Ovary (tissue), 9 donors: ENCODE measurements around the gene QRICH2. TPM values are rescaled to one million over a fixed set of nuclear protein-coding genes. Genes with fewer than 3 reads are reported as not detected.

Experiments
- DNase-seq, 5 donors: peaks; one replicate each; pipeline ENCODE4 v3.0.0-alpha.2; 2019 to 2020
- H3K27ac ChIP-seq, 2 donors: fragments of 200-600 bp; one replicate each; pipeline versions ENCODE4 v1.5.1 to v1.8.0; 2019 to 2022
- H3K27me3 ChIP-seq: fragments of 200-600 bp; one replicate; pipeline ENCODE4 v1.8.0; 2022
- H3K36me3 ChIP-seq: fragments of 200-600 bp; sonication (generic); one replicate; pipeline ENCODE4 v1.5.1; 2019
- H3K4me1 ChIP-seq: one replicate; pipeline ENCODE4 v1.8.1; 2013; ENCODE audit warnings: mild to moderate bottlenecking, moderate library complexity; ENCODE audit not compliant: insufficient read depth
- H3K4me3 ChIP-seq: fragments of 200-600 bp; sonication (generic); one replicate; pipeline ENCODE4 v1.5.1; 2017
- H3K9me3 ChIP-seq, 2 donors: fragments of 200-600 bp in 1 of 2; sonication (generic) in 1 of 2; one replicate each; pipeline versions ENCODE4 v1.5.1 to v1.8.1; 2013 to 2019; ENCODE audit warnings: mild to moderate bottlenecking in 1 of 2, moderate library complexity in 1 of 2
- EP300 ChIP-seq: sonication (generic); formaldehyde crosslinking; IDR thresholded peaks from one replicate; pipeline ENCODE4 v1.6.1; 2017; ENCODE audit warnings: antibody characterized with exemption
- POLR2A ChIP-seq: fragments of 450-650 bp; IDR thresholded peaks from one replicate; pipeline ENCODE4 v1.6.1; 2017; ENCODE audit warnings: antibody characterized with exemption, mild to moderate bottlenecking, moderate library complexity
- WGBS, 3 donors: extraction: QIAGEN DNeasy Blood & Tissue Kit in 1 of 3; methylation state at CpG; one replicate each; pipeline versions ENCODE4 v1.1.5 to v1.1.7; 2013 to 2017; 5-methylcytosine and 5-hydroxymethylcytosine counted together
- intact Hi-C, 4 donors: fragments of 100-400 bp; cut with DNase I; formaldehyde crosslinking; loops; one replicate each; pipeline versions ENCODE4 v1.11.0 to v1.15.1; 2022 to 2023
- polyA plus RNA-seq, 2 donors: library from polyadenylated mRNA; stranded (reverse); fragments of 200-250 nt in 1 of 2; fragments of 350-450 nt in 1 of 2; fragmentation: Illumina TruSeq in 1 of 2; extraction: RNeasy Lipid Tissue Mini Kit (QIAGEN cat#74804) in 1 of 2; gene quantifications; one replicate each; pipeline ENCODE4 v1.2.3, GENCODE V29; 2013 to 2014
- total RNA-seq, 7 donors: library from RNA; depleted of rRNA in 2 of 7; stranded (reverse); fragments of >200 nt in 2 of 7; fragmentation: NEBNext Ultra II Directional in 3 of 7; extraction: Animal tissue kit (Norgen Biotek cat#: 25700) in 3 of 7; gene quantifications; one replicate each; pipeline versions ENCODE4 v1.1.0 to v1.2.4, GENCODE V29; 2016 to 2023
- TF ChIP-seq, protein P1 (sequence below), 3 donors: fragments of 450-650 bp in 2 of 3; fragments of 200-600 bp in 1 of 3; IDR thresholded peaks; one replicate each; pipeline versions ENCODE4 v1.5.1 to v1.8.0; 2016 to 2022; ENCODE audit warnings: antibody characterized with exemption in 3 of 3, mild to moderate bottlenecking in 1 of 3
- donor health status: DM: no; HTN: no; CAD: no; lungs with moderate emphysema.
- donor health status: DM: no; HTN: no; CAD: no.
- donor health status: Bipolar disorder and iron deficiency.
- donor health status: DM: yes; HTN: yes; CAD: no.
- donor health status: DM: no; HTN: no; CAD: no.
- donor health status: DM: yes; HTN: yes; CAD: no.

Gene QRICH2
- total and polyA plus RNA-seq, 9 donors: 0.42 to 3.8 (median 1.5) TPM

DNA sequence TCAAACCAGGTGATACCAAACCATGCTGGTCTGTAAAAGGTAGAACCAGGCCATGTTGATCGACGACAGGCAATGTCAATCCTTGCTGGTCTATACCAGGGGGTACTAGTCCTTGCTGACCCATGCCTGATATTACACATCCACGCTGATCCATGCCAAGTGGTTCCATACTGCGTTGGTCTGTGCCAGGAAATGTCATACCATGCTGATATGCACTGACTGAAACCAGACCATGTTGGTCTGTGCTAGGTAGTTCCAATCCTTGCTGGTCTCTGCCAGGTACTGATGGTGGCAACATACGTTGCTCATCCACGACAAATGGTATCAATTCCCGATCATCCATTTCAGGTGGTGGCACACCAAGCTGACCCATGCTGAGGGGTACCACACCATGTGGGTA is 15.0 kb downstream of the QRICH2 start:
- H3K36me3 ChIP-seq: no peaks in the 10 kb centered on the region
- TF ChIP-seq, protein P1, sequence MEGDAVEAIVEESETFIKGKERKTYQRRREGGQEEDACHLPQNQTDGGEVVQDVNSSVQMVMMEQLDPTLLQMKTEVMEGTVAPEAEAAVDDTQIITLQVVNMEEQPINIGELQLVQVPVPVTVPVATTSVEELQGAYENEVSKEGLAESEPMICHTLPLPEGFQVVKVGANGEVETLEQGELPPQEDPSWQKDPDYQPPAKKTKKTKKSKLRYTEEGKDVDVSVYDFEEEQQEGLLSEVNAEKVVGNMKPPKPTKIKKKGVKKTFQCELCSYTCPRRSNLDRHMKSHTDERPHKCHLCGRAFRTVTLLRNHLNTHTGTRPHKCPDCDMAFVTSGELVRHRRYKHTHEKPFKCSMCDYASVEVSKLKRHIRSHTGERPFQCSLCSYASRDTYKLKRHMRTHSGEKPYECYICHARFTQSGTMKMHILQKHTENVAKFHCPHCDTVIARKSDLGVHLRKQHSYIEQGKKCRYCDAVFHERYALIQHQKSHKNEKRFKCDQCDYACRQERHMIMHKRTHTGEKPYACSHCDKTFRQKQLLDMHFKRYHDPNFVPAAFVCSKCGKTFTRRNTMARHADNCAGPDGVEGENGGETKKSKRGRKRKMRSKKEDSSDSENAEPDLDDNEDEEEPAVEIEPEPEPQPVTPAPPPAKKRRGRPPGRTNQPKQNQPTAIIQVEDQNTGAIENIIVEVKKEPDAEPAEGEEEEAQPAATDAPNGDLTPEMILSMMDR (IDR thresholded peaks at IDR 0.05): no peak
- no peak for TF ChIP-seq POLR2A
- TF ChIP-seq EP300: no peak
- H3K9me3 ChIP-seq: no peaks in the 10 kb centered on the region
- 80 to 94% (median 80%) methylated on average over 7 of the region's 7 CpGs for WGBS, 3 donors
- no peak for DNase-seq
- H3K4me3 ChIP-seq: no peak overlapping the region
- H3K27me3 ChIP-seq: no peaks in the 10 kb centered on the region
- intact Hi-C loops: no loop called here
- no peak overlapping the region for H3K27ac ChIP-seq
- no peaks in the 10 kb centered on the region for H3K4me1 ChIP-seq

DNA sequence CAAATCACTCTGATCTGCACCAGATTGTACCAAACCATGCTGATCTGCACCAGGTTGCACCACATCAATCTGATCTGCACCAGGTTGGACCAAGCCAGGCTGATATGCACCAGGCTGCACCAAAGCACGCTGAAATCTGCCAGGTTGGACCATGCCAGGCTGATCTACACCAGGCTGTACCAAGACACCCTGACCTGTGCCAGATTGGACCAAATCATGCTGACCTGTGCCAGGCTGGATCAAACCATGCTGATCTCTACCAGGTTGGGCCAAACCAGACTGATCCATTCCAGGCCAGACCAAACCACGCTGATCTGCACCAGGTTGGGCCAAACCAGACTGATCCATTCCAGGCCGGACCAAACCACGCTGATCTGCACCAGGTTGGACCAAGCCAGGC is 15.5 kb downstream of the QRICH2 start:
- H3K27me3 ChIP-seq: no peaks in the 10 kb centered on the region
- H3K9me3 ChIP-seq: no peaks in the 10 kb centered on the region
- no peaks in the 10 kb centered on the region for H3K4me1 ChIP-seq
- DNase-seq: no peak
- intact Hi-C loops: no loop called here
- TF ChIP-seq EP300 (no peak), POLR2A (no peak)
- TF ChIP-seq, protein P1 (IDR thresholded peaks at IDR 0.05): no peak
- H3K27ac ChIP-seq: no peak overlapping the region
- no peaks in the 10 kb centered on the region for H3K36me3 ChIP-seq
- WGBS, 3 donors: 95 to 98% (median 97%) methylated on average over 4 of the region's 4 CpGs
- H3K4me3 ChIP-seq: no peak overlapping the region

DNA sequence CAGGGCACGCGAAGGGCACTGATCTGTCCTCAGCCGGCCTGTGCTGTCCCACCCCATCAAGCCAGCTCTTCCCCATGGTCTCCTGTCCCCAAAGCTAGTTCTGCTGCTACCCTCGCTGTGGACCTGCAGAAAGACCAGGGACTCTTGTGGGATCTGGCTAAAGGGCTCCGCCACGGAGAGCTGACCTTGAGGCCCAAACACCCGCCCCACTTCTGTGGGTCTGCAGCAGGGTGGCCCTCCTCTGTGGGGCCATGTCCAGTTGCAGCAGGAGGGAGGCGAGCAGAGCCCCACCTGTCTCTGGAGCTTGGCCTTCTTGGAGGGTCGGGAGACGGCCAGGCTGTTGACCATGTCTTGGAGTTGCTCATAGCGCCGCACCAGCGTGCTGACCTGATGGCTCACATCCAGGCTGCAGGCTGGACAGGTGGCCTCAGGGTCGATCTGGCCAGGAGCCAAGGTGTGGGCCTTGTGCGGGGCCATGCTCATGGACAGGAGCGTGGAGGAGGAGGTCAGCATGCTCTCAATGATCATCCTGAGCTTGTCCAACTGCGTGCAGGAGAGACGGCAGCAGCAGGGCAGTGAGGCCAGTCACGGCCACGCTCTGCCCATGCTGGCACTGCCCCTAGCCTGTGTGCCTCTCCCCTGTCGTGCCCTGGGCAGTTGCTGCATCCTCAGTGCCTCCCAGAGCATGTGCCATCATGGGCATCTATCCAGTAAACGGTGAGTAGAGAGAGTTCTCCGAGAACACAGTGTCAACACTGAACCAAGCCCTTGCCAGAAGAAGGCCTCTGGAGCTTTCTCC is 26.3 kb downstream of the QRICH2 start:
- DNase-seq: peak in 1 of 5 donors; percentile 49
- no peaks in the 10 kb centered on the region for H3K36me3 ChIP-seq
- 62 to 79% (median 68%) methylated on average over 22 to 23 of the region's 23 CpGs for WGBS, 3 donors
- no peak overlapping the region for H3K27ac ChIP-seq
- TF ChIP-seq EP300: no peak
- TF ChIP-seq, protein P1 (IDR thresholded peaks at IDR 0.05): no peak
- H3K4me3 ChIP-seq: no peak overlapping the region
- intact Hi-C loops: loop anchor here in 1 of 4 donors (2.0 kb wide), 1 partner anchor 159 kb away; no protein-coding TSS in a partner anchor
- H3K27me3 ChIP-seq: no peaks in the 10 kb centered on the region
- no peaks in the 10 kb centered on the region for H3K9me3 ChIP-seq
- peaks cover 1% of the 10 kb centered on the region for H3K4me1 ChIP-seq

DNA sequence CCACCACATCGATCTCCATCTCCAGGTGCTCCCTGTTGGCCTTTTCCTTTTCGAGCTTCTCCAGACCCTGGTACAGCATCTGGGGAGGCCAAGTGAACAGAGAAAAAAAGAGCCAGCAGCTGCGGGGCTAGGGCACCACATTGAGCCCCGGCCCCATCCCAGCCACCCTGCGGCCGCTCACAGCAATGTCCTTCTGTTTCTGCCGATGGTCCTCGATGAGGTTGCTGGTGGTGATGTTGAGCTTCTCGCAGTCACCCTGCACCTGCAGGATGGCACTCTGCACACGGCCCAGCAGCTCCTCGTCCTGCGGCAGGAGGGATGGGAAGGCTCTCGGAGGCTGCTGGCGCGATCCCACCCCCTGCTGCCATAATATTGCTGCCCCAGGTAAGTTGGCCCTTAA is 27.4 kb downstream of the QRICH2 start:
- H3K36me3 ChIP-seq: no peaks in the 10 kb centered on the region
- WGBS, 3 donors: 90 to 93% (median 91%) methylated on average over 15 of the region's 15 CpGs
- no peaks in the 10 kb centered on the region for H3K9me3 ChIP-seq
- DNase-seq: no peak
- intact Hi-C loops: loop anchor here in 1 of 4 donors (2.0 kb wide), 1 partner anchor 158 kb away; no protein-coding TSS in a partner anchor
- no peak overlapping the region for H3K27ac ChIP-seq
- H3K4me3 ChIP-seq: no peak overlapping the region
- peaks cover 1% of the 10 kb centered on the region for H3K4me1 ChIP-seq
- H3K27me3 ChIP-seq: no peaks in the 10 kb centered on the region
- TF ChIP-seq, protein P1 (IDR thresholded peaks at IDR 0.05): no peak
- no peak for TF ChIP-seq EP300
